ENCODE measurements around the gene TMEM18.

DNA sequence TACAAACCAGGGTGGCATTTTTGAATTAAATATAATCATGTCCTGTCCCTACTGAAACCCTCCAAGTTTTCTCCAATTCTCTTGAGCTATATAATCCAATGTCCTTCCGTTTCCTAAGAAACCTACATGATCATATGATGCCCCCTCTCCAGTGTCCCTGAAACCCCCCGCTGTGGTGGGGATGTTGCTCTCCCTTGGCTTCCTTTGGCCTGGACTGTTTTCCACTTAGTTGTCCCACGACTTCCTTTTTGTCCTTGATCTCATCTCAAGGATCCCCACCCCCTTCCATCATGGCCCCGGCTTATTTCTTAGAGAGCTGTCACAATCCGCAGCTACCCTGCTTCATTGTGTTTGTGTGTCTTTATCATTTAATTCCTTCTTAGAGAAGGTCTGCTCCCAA is 43.8 kb downstream of the TMEM18 start:
- TF ChIP-seq POLR2A (IDR thresholded peaks at IDR 0.05; ENCODE audit: low read length) (no peak), GATA1 (IDR thresholded peaks at IDR 0.05; ENCODE audit: low read depth, low read length) (no peak)
